Measurements from ENCODE around the gene LEFTY2.
A peak's percentile ranks its signal among the peaks of the same experiment; 100 is the strongest.
"Not testable (repeated sequence)": the region's sequence is repeated elsewhere in the genome, so short reads cannot be mapped to it uniquely, and the experiment has no call there.

LEFTY2 gene

DNA sequence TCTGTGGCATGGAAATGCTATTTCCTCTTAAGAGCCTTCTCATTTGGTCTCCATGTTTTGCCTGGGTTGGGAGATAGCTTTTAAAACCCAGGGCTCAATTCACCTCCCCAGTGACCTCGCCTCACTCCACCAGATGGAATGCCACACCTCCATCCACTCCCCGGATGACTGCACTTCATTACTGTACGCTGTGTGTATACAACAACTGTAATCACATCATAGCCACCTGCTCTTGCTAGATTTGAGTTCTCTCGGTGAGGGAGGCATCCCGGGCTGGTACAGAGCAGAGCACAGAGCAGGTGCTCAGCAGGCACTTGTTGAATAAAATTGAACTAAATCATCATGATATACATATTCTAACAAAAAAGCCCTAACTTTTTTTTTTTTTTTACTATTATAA lies 32.1 kb upstream of the LEFTY2 start:
- no peaks in the 10 kb centered on the region for H3K9me3 ChIP-seq (ENCODE audit: control insufficient read depth in 5 of 5, low read length in 5 of 5)
- no peaks in the 10 kb centered on the region for H3K27me3 ChIP-seq (ENCODE audit: control insufficient read depth in 5 of 5, insufficient read depth in 4 of 5, low read length in 5 of 5)
- peaks cover 0 to 10% (median 9%) of the 10 kb centered on the region in 5 donors for H3K36me3 ChIP-seq (ENCODE audit: control insufficient read depth in 5 of 5, insufficient read depth in 5 of 5, low read length in 5 of 5)
- no peak overlapping the region for H3K27ac ChIP-seq (ENCODE audit: low read depth, low read length)
- H3K9ac ChIP-seq (ENCODE audit: low read length in 5 of 5): peak overlapping the region in 1 of 5 donors; percentile 41
- peaks cover 0 to 12% (median 0%) of the 10 kb centered on the region in 5 donors for H3K4me1 ChIP-seq (ENCODE audit: control insufficient read depth in 5 of 5, insufficient read depth in 5 of 5, low read length in 5 of 5)
- H3K4me3 ChIP-seq (ENCODE audit: low read depth in 1 of 5, low read length in 5 of 5): no peak overlapping the region

DNA sequence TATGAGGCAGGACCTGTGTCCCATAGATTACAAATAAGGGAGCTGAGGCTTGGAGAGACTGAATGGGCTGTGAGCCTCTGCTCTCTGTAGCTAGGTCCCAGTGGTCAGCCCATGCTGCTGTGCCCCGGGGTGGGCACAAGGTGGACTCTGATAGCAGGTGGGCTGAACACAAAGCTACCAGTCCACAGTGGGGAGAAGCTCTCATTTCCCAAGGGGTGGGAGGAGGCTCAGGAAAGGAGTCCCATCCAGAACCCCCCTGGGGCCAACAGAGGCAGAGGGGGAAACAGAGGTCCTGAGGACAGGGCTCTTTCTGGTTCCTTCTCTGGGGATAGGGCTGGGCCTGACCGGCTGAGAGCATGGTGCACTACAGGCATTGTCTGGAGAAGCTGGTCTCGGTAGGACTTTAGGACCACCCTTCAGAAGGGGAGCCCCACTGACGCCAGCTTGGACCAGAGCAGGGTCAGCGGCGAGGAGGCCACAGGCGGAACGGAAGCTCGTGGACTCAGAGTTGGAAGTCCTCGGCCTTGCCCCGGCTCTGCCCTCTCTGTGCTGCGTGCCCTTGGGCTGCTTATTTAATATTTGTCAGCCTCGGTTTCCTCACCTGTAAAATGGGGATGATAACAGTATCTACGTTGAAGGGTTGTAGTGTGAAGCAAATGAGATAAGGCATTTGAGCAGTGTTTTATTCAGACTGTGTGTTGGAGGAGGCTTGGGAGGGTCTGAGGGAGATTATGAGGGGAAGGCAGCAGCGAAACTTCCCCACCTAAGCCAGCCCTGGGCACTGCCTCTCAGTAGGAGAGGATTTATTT lies 31.5 kb upstream of the LEFTY2 start:
- Histone ChIP-seq H3K36me3 (ENCODE audit: control insufficient read depth in 5 of 5, insufficient read depth in 5 of 5, low read length in 5 of 5) (peaks cover 0 to 4% (median 4%) of the 10 kb centered on the region in 5 donors), H3K9me3 (ENCODE audit: control insufficient read depth in 5 of 5, low read length in 5 of 5) (no peaks in the 10 kb centered on the region), H3K9ac (ENCODE audit: low read length in 5 of 5) (peak overlapping the region in 1 of 5 donors; percentile 41), H3K27ac (ENCODE audit: low read depth, low read length) (no peak overlapping the region), H3K4me1 (ENCODE audit: control insufficient read depth in 5 of 5, insufficient read depth in 5 of 5, low read length in 5 of 5) (peaks cover 0 to 9% (median 0%) of the 10 kb centered on the region in 5 donors), H3K4me3 (ENCODE audit: low read depth in 1 of 5, low read length in 5 of 5) (no peak overlapping the region), H3K27me3 (ENCODE audit: control insufficient read depth in 5 of 5, insufficient read depth in 4 of 5, low read length in 5 of 5) (no peaks in the 10 kb centered on the region)

DNA sequence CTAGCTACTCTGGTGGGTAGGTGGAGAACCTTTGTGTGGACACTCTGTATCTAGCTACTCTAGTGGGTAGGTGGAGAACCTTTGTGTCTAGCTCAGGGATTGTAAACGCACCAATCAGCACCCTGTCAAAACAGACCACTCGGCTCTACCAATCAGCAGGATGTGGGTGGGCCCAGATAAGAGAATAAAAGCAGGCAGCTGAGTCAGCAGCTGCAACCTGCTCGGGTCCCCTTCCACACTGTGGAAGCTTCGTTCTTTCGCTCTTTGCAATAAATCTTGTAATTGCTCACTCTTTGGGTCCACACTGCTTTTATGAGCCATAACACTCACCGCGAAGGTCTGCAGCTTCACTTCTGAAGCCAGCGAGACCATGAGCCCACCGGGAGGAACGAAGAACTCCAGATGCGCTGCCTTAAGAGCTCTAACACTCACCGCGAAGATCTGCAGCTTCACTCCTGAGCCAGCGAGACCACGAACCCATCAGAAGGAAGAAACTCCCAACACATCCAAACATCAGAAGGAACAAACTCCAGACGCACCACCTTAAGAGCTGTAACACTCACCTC lies 29.7 kb upstream of the LEFTY2 start:
- not testable (repeated sequence) for H3K36me3 ChIP-seq (ENCODE audit: control insufficient read depth in 5 of 5, insufficient read depth in 5 of 5, low read length in 5 of 5); H3K27me3 ChIP-seq (ENCODE audit: control insufficient read depth in 5 of 5, insufficient read depth in 4 of 5, low read length in 5 of 5); H3K9me3 ChIP-seq (ENCODE audit: control insufficient read depth in 5 of 5, low read length in 5 of 5); H3K4me3 ChIP-seq (ENCODE audit: low read depth in 1 of 5, low read length in 5 of 5); H3K27ac ChIP-seq (ENCODE audit: low read depth, low read length); H3K4me1 ChIP-seq (ENCODE audit: control insufficient read depth in 5 of 5, insufficient read depth in 5 of 5, low read length in 5 of 5); H3K9ac ChIP-seq (ENCODE audit: low read length in 5 of 5)

- H3K9me3 ChIP-seq (ENCODE audit: control insufficient read depth in 5 of 5, low read length in 5 of 5); H3K4me1 ChIP-seq (ENCODE audit: control insufficient read depth in 5 of 5, insufficient read depth in 5 of 5, low read length in 5 of 5); H3K36me3 ChIP-seq (ENCODE audit: control insufficient read depth in 5 of 5, insufficient read depth in 5 of 5, low read length in 5 of 5); H3K4me3 ChIP-seq (ENCODE audit: low read depth in 1 of 5, low read length in 5 of 5); H3K27ac ChIP-seq (ENCODE audit: low read depth, low read length); H3K9ac ChIP-seq (ENCODE audit: low read length in 5 of 5); H3K27me3 ChIP-seq (ENCODE audit: control insufficient read depth in 5 of 5, insufficient read depth in 4 of 5, low read length in 5 of 5): not testable (repeated sequence)
Measured at GRCh38 chr1:225969751-225970150, 28.7 kb upstream of the LEFTY2 start.

DNA sequence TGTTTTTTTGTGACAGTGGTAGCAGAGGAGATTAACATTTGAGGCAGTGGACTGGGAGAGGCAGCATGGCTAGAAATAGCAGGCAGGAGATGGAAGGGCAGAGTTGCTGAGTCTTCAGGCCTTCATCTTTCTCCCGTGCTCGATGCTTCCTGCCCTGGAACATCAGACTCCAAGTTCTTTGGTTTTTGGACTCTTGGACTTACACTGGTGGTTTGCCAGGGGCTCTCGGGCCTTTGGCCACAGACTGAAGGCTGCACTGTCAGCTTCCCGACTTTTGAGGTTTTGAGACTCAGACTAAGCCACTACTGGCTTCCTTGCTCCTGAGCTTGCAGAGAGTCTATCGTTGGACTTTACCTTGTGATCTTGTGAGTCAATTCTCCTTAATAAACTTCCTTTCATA lies 24.2 kb upstream of the LEFTY2 start:
- peaks cover 0 to 2% (median 0%) of the 10 kb centered on the region in 5 donors for H3K27me3 ChIP-seq (ENCODE audit: control insufficient read depth in 5 of 5, insufficient read depth in 4 of 5, low read length in 5 of 5)
- H3K4me3 ChIP-seq (ENCODE audit: low read depth in 1 of 5, low read length in 5 of 5): no peak overlapping the region
- H3K9me3 ChIP-seq (ENCODE audit: control insufficient read depth in 5 of 5, low read length in 5 of 5): no peaks in the 10 kb centered on the region
- H3K4me1 ChIP-seq (ENCODE audit: control insufficient read depth in 5 of 5, insufficient read depth in 5 of 5, low read length in 5 of 5): peaks cover 0 to 6% (median 0%) of the 10 kb centered on the region in 5 donors
- H3K36me3 ChIP-seq (ENCODE audit: control insufficient read depth in 5 of 5, insufficient read depth in 5 of 5, low read length in 5 of 5): no peaks in the 10 kb centered on the region
- no peak overlapping the region for H3K27ac ChIP-seq (ENCODE audit: low read depth, low read length)
- H3K9ac ChIP-seq (ENCODE audit: low read length in 5 of 5): no peak overlapping the region

DNA sequence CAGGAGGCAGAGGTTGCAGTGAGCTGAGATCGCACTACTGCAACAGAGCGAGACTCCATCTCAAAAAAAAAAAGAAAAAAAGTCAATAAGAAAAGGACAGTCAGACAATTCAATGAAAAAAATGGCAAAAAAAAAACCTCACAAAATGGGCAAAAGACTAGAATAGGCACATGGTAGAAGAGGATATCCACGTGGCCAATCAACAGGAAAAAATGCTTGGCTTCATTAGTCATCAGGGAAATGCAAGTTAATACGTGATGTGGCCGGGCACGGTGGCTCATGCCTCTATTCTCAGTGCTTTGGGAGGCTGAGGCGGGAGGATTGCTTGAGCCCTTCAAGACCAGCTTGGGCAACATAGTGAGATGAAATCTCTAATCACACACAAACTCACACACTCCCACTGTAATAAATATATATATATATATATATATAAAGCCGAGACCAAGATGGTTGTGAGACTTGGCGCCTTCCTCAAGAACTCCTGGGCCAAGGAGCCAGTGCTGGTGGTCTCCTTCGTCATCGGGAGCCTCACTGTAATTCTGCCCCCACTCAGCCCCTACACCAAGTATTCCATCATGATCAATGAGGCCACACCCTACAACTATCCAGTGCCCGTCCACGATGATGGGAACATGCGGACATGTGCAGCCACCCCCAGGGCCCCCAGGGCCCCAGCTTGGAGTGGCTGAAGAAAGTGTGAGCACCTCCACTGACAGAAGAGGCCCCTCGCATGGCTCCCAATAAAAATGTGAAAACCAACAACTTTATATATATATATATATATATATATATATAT lies 22.9 kb upstream of the LEFTY2 start:
- Histone ChIP-seq H3K4me3 (ENCODE audit: low read depth in 1 of 5, low read length in 5 of 5) (no peak overlapping the region), H3K9me3 (ENCODE audit: control insufficient read depth in 5 of 5, low read length in 5 of 5) (no peaks in the 10 kb centered on the region), H3K27ac (ENCODE audit: low read depth, low read length) (no peak overlapping the region), H3K27me3 (ENCODE audit: control insufficient read depth in 5 of 5, insufficient read depth in 4 of 5, low read length in 5 of 5) (peaks cover 0 to 2% (median 0%) of the 10 kb centered on the region in 5 donors), H3K9ac (ENCODE audit: low read length in 5 of 5) (no peak overlapping the region), H3K36me3 (ENCODE audit: control insufficient read depth in 5 of 5, insufficient read depth in 5 of 5, low read length in 5 of 5) (no peaks in the 10 kb centered on the region), H3K4me1 (ENCODE audit: control insufficient read depth in 5 of 5, insufficient read depth in 5 of 5, low read length in 5 of 5) (peaks cover 0 to 6% (median 0%) of the 10 kb centered on the region in 5 donors)

DNA sequence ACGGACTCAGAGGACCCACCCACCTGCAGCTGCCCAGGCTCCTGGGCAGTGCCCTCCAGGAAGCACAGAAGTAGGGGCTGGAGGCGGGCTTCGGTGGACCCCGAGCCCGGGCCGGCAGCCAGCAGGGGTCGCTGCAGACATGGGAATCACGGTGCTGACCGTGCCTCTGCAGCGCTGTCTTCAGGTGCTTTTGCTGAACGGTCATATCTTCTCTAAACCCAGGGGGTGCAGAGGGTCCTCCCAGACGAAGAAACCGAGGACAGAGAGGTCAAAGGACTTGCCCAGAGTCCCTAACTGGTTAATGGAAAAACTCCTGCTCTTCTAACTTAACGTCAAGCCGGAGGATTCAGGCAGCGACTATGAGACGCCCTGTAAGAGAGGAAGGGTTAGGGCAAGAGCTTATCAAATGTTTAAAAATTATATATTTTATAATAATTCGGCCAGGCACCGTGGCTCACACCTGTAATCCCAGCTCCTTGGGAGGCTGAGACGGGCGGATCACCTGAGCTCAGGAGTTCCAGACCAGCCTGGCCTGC lies 21.5 kb upstream of the LEFTY2 start:
- no peaks in the 10 kb centered on the region for H3K9me3 ChIP-seq (ENCODE audit: control insufficient read depth in 5 of 5, low read length in 5 of 5)
- H3K4me3 ChIP-seq (ENCODE audit: low read depth in 1 of 5, low read length in 5 of 5): peak overlapping the region in 1 of 5 donors; percentile 23
- H3K9ac ChIP-seq (ENCODE audit: low read length in 5 of 5): no peak overlapping the region
- H3K27me3 ChIP-seq (ENCODE audit: control insufficient read depth in 5 of 5, insufficient read depth in 4 of 5, low read length in 5 of 5): peaks cover 0 to 2% (median 0%) of the 10 kb centered on the region in 5 donors
- no peak overlapping the region for H3K27ac ChIP-seq (ENCODE audit: low read depth, low read length)
- H3K36me3 ChIP-seq (ENCODE audit: control insufficient read depth in 5 of 5, insufficient read depth in 5 of 5, low read length in 5 of 5): no peaks in the 10 kb centered on the region
- peaks cover 0 to 6% (median 0%) of the 10 kb centered on the region in 5 donors for H3K4me1 ChIP-seq (ENCODE audit: control insufficient read depth in 5 of 5, insufficient read depth in 5 of 5, low read length in 5 of 5)

DNA sequence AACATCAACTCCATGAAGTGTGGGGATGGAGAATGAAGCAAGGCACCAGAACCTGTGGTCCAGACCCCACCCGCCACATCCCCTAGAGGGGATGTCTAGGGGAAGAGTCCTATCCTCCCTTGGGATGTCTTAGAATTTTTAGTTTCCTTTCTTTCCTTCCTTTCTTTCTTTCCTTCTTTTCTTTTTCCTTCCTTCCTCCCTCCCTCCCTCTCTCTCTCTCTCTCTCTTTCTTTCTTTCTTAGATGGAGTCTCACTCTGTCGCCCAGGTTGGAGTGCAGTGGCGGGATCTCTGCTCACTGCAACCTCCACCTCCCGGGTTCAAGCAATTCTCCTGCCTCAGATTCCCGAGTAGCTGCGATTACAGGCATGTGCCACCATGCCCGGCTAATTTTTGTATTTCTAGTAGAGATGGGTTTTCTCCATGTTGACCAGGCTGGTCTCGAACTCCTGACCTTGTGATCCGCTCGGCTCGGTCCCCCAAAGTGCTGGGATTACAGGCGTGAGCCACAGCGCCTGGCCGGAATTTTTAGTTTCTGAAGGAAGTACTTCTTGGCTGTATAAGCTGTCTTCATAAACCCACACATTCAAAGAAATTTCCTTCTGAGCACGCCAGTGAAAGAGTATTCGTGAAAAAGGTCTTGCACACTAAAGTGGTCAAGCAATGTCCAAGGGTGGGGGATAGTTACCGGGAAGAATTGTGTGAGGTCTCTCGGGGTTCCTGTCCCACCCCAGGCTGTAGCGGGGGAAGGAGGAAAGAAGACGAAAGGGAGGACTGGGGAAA lies 20.8 kb upstream of the LEFTY2 start:
- H3K27me3 ChIP-seq (ENCODE audit: control insufficient read depth in 5 of 5, insufficient read depth in 4 of 5, low read length in 5 of 5): peaks cover 0 to 2% (median 0%) of the 10 kb centered on the region in 5 donors
- H3K36me3 ChIP-seq (ENCODE audit: control insufficient read depth in 5 of 5, insufficient read depth in 5 of 5, low read length in 5 of 5): no peaks in the 10 kb centered on the region
- no peak overlapping the region for H3K9ac ChIP-seq (ENCODE audit: low read length in 5 of 5)
- H3K4me1 ChIP-seq (ENCODE audit: control insufficient read depth in 5 of 5, insufficient read depth in 5 of 5, low read length in 5 of 5): peaks cover 0 to 6% (median 0%) of the 10 kb centered on the region in 5 donors
- no peak overlapping the region for H3K27ac ChIP-seq (ENCODE audit: low read depth, low read length)
- H3K4me3 ChIP-seq (ENCODE audit: low read depth in 1 of 5, low read length in 5 of 5): peak overlapping the region in 1 of 5 donors; percentile 23
- no peaks in the 10 kb centered on the region for H3K9me3 ChIP-seq (ENCODE audit: control insufficient read depth in 5 of 5, low read length in 5 of 5)

DNA sequence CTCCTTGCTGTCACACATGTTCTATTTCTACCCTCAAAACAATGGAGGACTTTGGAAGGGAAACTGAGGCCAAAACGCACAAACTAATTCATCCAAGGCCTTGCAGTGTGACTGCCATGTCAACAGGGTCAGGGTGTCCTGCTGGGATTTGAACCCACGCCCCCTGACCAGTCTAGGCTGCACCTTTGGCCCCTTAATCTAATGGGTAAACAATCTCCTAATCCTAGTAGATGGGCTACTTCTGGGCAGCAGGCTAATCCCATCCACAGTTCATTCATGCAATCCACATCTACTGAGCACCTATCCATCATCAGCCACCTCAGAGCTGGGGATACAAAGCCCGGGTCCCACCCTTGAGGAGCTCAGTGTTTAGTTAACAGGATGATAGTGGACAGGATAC lies 17.0 kb upstream of the LEFTY2 start:
- Histone ChIP-seq H3K9me3 (ENCODE audit: control insufficient read depth in 5 of 5, low read length in 5 of 5) (no peaks in the 10 kb centered on the region), H3K36me3 (ENCODE audit: control insufficient read depth in 5 of 5, insufficient read depth in 5 of 5, low read length in 5 of 5) (no peaks in the 10 kb centered on the region), H3K4me1 (ENCODE audit: control insufficient read depth in 5 of 5, insufficient read depth in 5 of 5, low read length in 5 of 5) (peaks cover 0 to 6% (median 0%) of the 10 kb centered on the region in 5 donors), H3K27me3 (ENCODE audit: control insufficient read depth in 5 of 5, insufficient read depth in 4 of 5, low read length in 5 of 5) (peaks cover 0 to 3% (median 0%) of the 10 kb centered on the region in 5 donors), H3K27ac (ENCODE audit: low read depth, low read length) (no peak overlapping the region), H3K4me3 (ENCODE audit: low read depth in 1 of 5, low read length in 5 of 5) (no peak overlapping the region), H3K9ac (ENCODE audit: low read length in 5 of 5) (no peak overlapping the region)
